ENCODE data around the gene MRM3.

The MRM3 gene

GRCh38 chr17:742147-742793, 39.9 kb upstream of the MRM3 start (continued):
- TF ChIP-seq ZNF449 (tag by site-specific recombination; IDR thresholded peaks at IDR 0.05) (no peak), GLI4 (tag by site-specific recombination; IDR thresholded peaks at IDR 0.05) (no peak), ZNF843 (tag by site-specific recombination; IDR thresholded peaks at IDR 0.05) (no peak), ZSCAN23 (tag by site-specific recombination; IDR thresholded peaks at IDR 0.05) (no peak), ZNF2 (tag by site-specific recombination; IDR thresholded peaks at IDR 0.05) (no peak), ZNF341 (tag by site-specific recombination; IDR thresholded peaks at IDR 0.05; ENCODE audit: low read depth) (peak; percentile 89), FEZF1 (tag by site-specific recombination; IDR thresholded peaks at IDR 0.05) (peak; percentile 82), ZNF18 (tag by site-specific recombination; IDR thresholded peaks at IDR 0.05) (no peak), ZNF677 (tag by site-specific recombination; IDR thresholded peaks at IDR 0.05) (0 out of 2 replicates have a peak, but pooled peaks have one; percentile 55), ZNF560 (tag by site-specific recombination; IDR thresholded peaks at IDR 0.05; ENCODE audit: borderline replicate concordance) (no peak), ZNF223 (tag by site-specific recombination; IDR thresholded peaks at IDR 0.05) (no peak), ZNF791 (tag by site-specific recombination; IDR thresholded peaks at IDR 0.05) (no peak), SP7 (tag by site-specific recombination; IDR thresholded peaks at IDR 0.05) (no peak)

- POLR2A ChIA-PET, result no interaction called here
These were observed 39.0 kb upstream of the MRM3 start for GRCh38 chr17:743139-743538.

GRCh38 chr17:744937-745336, 37.2 kb upstream of the MRM3 start:
- CTCF ChIA-PET, result no interaction called here
- H3K36me3 ChIP-seq (ENCODE audit: control insufficient read depth in 2 of 2, insufficient read depth in 1 of 2, low read length in 2 of 2), result peaks cover 26 to 97% of the 10 kb centered on the region in 2 experiments

More at GRCh38 chr17:743139-743538, 39.0 kb upstream of the MRM3 start:
- TF ChIP-seq ZNF121 (tag by site-specific recombination; IDR thresholded peaks at IDR 0.05), result no peak
- 0 out of 2 replicates have a peak, but pooled peaks have one; percentile 39 for TF ChIP-seq ZNF362 (tag by site-specific recombination; IDR thresholded peaks at IDR 0.05)
- TF ChIP-seq KLF16 (tag by site-specific recombination; IDR thresholded peaks at IDR 0.05), result no peak
- Histone ChIP-seq H3K9me3 (ENCODE audit: control insufficient read depth, insufficient read depth, low read depth, low read length) (no peaks in the 10 kb centered on the region), H3K27ac (ENCODE audit: extremely low read depth, low read depth, low read length) (no peak overlapping the region), H3K36me3 (ENCODE audit: control insufficient read depth in 2 of 2, insufficient read depth in 1 of 2, low read length in 2 of 2) (peaks cover 40 to 95% of the 10 kb centered on the region in 2 experiments), H3K4me1 (ENCODE audit: control insufficient read depth, insufficient read depth, low read length) (no peaks in the 10 kb centered on the region), H3K4me3 (ENCODE audit: low read depth, low read length) (no peak overlapping the region)
- CTCF ChIA-PET, result no interaction called here

More at GRCh38 chr17:744937-745336, 37.2 kb upstream of the MRM3 start:
- TF ChIP-seq BCL11A (tag by site-specific recombination; IDR thresholded peaks at IDR 0.05; ENCODE audit: low read depth) (no peak), ZNF596 (tag by site-specific recombination; IDR thresholded peaks at IDR 0.05) (no peak), ZNF600 (tag by site-specific recombination; IDR thresholded peaks at IDR 0.05) (peak; percentile 21; the same call in 1 of the 2 replicates), ZNF157 (tag by site-specific recombination; IDR thresholded peaks at IDR 0.05) (no peak)
- Histone ChIP-seq H3K27ac (ENCODE audit: extremely low read depth, low read depth, low read length) (0 out of 2 replicates have a peak overlapping the region, but pooled peaks have one; percentile 17), H3K4me1 (ENCODE audit: control insufficient read depth, insufficient read depth, low read length) (no peaks in the 10 kb centered on the region), H3K9me3 (ENCODE audit: control insufficient read depth, insufficient read depth, low read depth, low read length) (no peaks in the 10 kb centered on the region), H3K4me3 (ENCODE audit: low read depth, low read length) (no peak overlapping the region)
- POLR2A ChIA-PET, result interaction anchor here (0.6 to 1.5 kb wide), 2 partner anchors 10 to 284 kb away, joined by 3 to 4 read pairs; no protein-coding TSS in a partner anchor

Measured in HEK293 (cell line).